IMR-90 (cell line): ENCODE measurements around the gene ZNF223. TPM values are rescaled to one million over a fixed set of nuclear protein-coding genes. Genes with fewer than 3 reads are reported as not detected.

Experiments
- ATAC-seq: fragments of 200-7000 bp; cut with Tn5 transposase; 2 replicates; pipeline ENCODE4 v1.9.1; 2020; ENCODE audit warnings: low read depth, mild to moderate bottlenecking, moderate library complexity
- BruUV-seq: library from RNA; stranded (reverse); fragments of 400-500 nt; replicated peaks from 2 replicates; lab custom pipeline; 2021; lab: Mats Ljungman, UMichigan
- CTCF ChIA-PET: fragments of 300-600 bp; formaldehyde crosslinking; extraction: SDS; loops from one replicate; lab custom pipeline; 2021; ENCODE audit warnings: antibody characterized with exemption; lab: Yijun Ruan, JAX
- POLR2A ChIA-PET: fragments of 300-600 bp; sonication (Branson Sonifier 250); formaldehyde crosslinking; loops from one replicate; lab custom pipeline; 2022; ENCODE audit warnings: antibody characterized with exemption; ENCODE audit not compliant: unreplicated experiment; lab: Charles Lee
- DNase-seq: peaks from one replicate; pipeline ENCODE4 v3.0.0; 2013
- H2AFZ ChIP-seq: replicated peaks from 2 replicates; pipeline ENCODE3; 2013; ENCODE audit warnings: low read length, mild to moderate bottlenecking; ENCODE audit not compliant: poor library complexity
- H2AK5ac ChIP-seq: 2 replicates; pipeline ENCODE4 v1.6.1; 2013; ENCODE audit warnings: low read depth, low read length, inconsistent platforms
- H2AK9ac ChIP-seq: replicated peaks from 2 replicates; pipeline ENCODE3; 2013; ENCODE audit warnings: mild to moderate bottlenecking, low read depth, low read length, moderate library complexity; ENCODE audit not compliant: poor library complexity
- H2BK120ac ChIP-seq: 2 replicates; pipeline ENCODE4 v1.6.1; 2013; ENCODE audit warnings: low read depth, low read length, inconsistent platforms
- H2BK15ac ChIP-seq: 3 replicates; pipeline ENCODE4 v1.6.1; 2013; ENCODE audit warnings: low read depth, low read length, inconsistent platforms
- H2BK20ac ChIP-seq: 2 replicates; pipeline ENCODE4 v1.6.1; 2013; ENCODE audit warnings: low read depth, mild to moderate bottlenecking, inconsistent platforms, low read length, moderate library complexity
- H2BK5ac ChIP-seq: 2 replicates; pipeline ENCODE4 v1.6.1; 2013; ENCODE audit warnings: mild to moderate bottlenecking, low read depth, low read length, inconsistent platforms; ENCODE audit not compliant: poor library complexity, severe bottlenecking
- H3K14ac ChIP-seq: replicated peaks from 2 replicates; pipeline ENCODE4 v1.6.1; 2013; ENCODE audit warnings: low read depth, low read length, inconsistent platforms
- H3K18ac ChIP-seq: 2 replicates; pipeline ENCODE4 v1.6.1; 2013; ENCODE audit warnings: low read depth, low read length, control low read depth
- H3K23ac ChIP-seq: 2 replicates; pipeline ENCODE4 v1.6.1; 2013; ENCODE audit warnings: low read depth, low read length, inconsistent platforms
- H3K27ac ChIP-seq: 2 replicates; pipeline ENCODE4 v1.5.1; 2013; ENCODE audit warnings: mild to moderate bottlenecking, control low read depth, low read length; ENCODE audit not compliant: insufficient read depth
- H3K27me3 ChIP-seq: 2 replicates; pipeline ENCODE4 v1.6.1; 2013; ENCODE audit warnings: low read length; ENCODE audit not compliant: control insufficient read depth, insufficient read depth
- H3K36me3 ChIP-seq: 2 replicates; pipeline ENCODE4 v1.6.1; 2013; ENCODE audit warnings: low read length, mixed read lengths; ENCODE audit not compliant: control insufficient read depth, insufficient read depth
- H3K4ac ChIP-seq: 2 replicates; pipeline ENCODE4 v1.6.1; 2013; ENCODE audit warnings: low read depth, low read length, inconsistent platforms
- H3K4me1 ChIP-seq: 2 replicates; pipeline ENCODE4 v1.6.1; 2013; ENCODE audit warnings: low read length, mixed read lengths; ENCODE audit not compliant: control insufficient read depth, insufficient read depth
- H3K4me2 ChIP-seq: 2 replicates; pipeline ENCODE4 v1.6.1; 2013; ENCODE audit warnings: low read depth, mild to moderate bottlenecking, control low read depth, low read length, moderate library complexity
- H3K4me3 ChIP-seq: 2 replicates; pipeline ENCODE4 v1.5.1; 2013; ENCODE audit warnings: low read depth, mild to moderate bottlenecking, control low read depth, low read length, moderate library complexity; ENCODE audit not compliant: insufficient read depth
- H3K56ac ChIP-seq: 2 replicates; pipeline ENCODE4 v1.6.1; 2013; ENCODE audit warnings: low read length, inconsistent platforms; ENCODE audit not compliant: insufficient read depth; ENCODE audit errors: extremely low read depth
- H3K79me1 ChIP-seq, 2 experiments: 2 replicates each; pipeline ENCODE4 v1.6.1; 2013; ENCODE audit warnings: low read length in 2 of 2, inconsistent platforms in 1 of 2, low read depth in 1 of 2
- H3K9ac ChIP-seq: 2 replicates; pipeline ENCODE4 v1.6.1; 2013; ENCODE audit warnings: low read depth, low read length, control low read depth
- H3K9me1 ChIP-seq: 2 replicates; pipeline ENCODE4 v1.6.1; 2013; ENCODE audit warnings: low read length, inconsistent platforms; ENCODE audit not compliant: insufficient read depth
- H3K9me3 ChIP-seq: 2 replicates; pipeline ENCODE4 v1.6.1; 2013; ENCODE audit warnings: low read length; ENCODE audit not compliant: control insufficient read depth, insufficient read depth
- H4K20me1 ChIP-seq: 2 replicates; pipeline ENCODE4 v1.6.1; 2013; ENCODE audit warnings: low read length, inconsistent platforms; ENCODE audit not compliant: insufficient read depth
- H4K5ac ChIP-seq: 2 replicates; pipeline ENCODE4 v1.6.1; 2013; ENCODE audit warnings: mild to moderate bottlenecking, low read depth, low read length, control low read depth
- H4K8ac ChIP-seq, 2 experiments: 2 replicates each; pipeline ENCODE4 v1.6.1; 2013; ENCODE audit warnings: low read depth in 2 of 2, low read length in 2 of 2, control low read depth in 1 of 2, inconsistent platforms in 1 of 2
- H4K91ac ChIP-seq: 2 replicates; pipeline ENCODE4 v1.6.1; 2013; ENCODE audit warnings: low read depth, low read length, inconsistent platforms; ENCODE audit not compliant: insufficient read depth
- MAFK ChIP-seq: IDR thresholded peaks from 2 replicates; pipeline ENCODE4 v1.6.1; 2012; ENCODE audit warnings: low read depth, low read length, improper control_type of control experiment
- dilution Hi-C: fragments of 300-500 bp; cut with HindIII; formaldehyde crosslinking; loops from one replicate; pipeline ENCODE4 v1.14.3; 2018; ENCODE audit warnings: low sequenced_read_pairs; ENCODE audit not compliant: unreplicated experiment
- in situ Hi-C: fragments of 300-500 bp; cut with MboI; formaldehyde crosslinking; loops from 3 replicates; pipeline ENCODE4 v1.14.3; 2019; ENCODE audit warnings: low sequenced_read_pairs, inconsistent platforms, mixed read lengths
- intact Hi-C: fragments of 100-400 bp; cut with micrococcal nuclease; formaldehyde crosslinking; loops from 2 replicates; pipeline ENCODE4 v1.10.0; 2022
- polyA plus RNA-seq, 3 experiments: library from polyadenylated mRNA; depleted of rRNA; stranded (reverse); fragments of >200 nt; gene quantifications; 2 replicates each; pipeline ENCODE4 v1.2.3, GENCODE V29; 2012; ENCODE audit warnings: low replicate concordance in 1 of 3
- total RNA-seq: library from RNA; depleted of rRNA; stranded (reverse); fragments of >200 nt; gene quantifications from 2 replicates; pipeline ENCODE4 v1.2.3, GENCODE V29; 2012

Gene ZNF223
- total and polyA plus RNA-seq, 2 of the 4 experiments (the other 2 are of a cell fraction) = 2.3 to 16.5 TPM

DNA sequence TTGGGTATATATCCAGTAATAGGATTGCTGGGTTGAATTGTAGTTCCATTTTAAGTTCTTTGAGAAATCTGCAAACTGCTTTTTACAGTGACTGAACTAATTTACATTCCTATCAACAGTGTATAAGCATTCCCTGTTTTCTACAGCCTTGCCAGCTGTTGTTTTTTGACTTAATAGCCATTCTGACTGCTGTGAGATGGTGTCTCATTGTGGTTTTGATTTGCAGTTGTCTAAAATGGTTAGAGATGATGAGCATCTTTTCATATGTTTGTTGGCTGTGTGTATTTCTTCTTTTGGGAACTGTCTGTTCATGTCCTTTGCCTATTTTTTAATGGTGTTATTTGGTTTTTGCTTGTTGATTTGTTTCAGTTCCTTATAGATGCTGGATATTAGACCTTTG is 30.6 kb upstream of the ZNF223 start:
- Histone ChIP-seq H3K4me3 (no peak overlapping the region), H3K27me3 (no peaks in the 10 kb centered on the region), H2BK120ac (no peak overlapping the region), H3K4me1 (no peaks in the 10 kb centered on the region; the same call in 1 of the 2 replicates), H2BK20ac (no peak overlapping the region), H3K23ac (no peak overlapping the region), H4K91ac (no peak overlapping the region), H4K20me1 (no peaks in the 10 kb centered on the region), H3K9me3 (no peaks in the 10 kb centered on the region), H2AK9ac (no peak overlapping the region), H2BK15ac (no peak overlapping the region), H2AFZ (no peak overlapping the region), H3K14ac (no peak overlapping the region), H3K4ac (no peak overlapping the region), H3K9me1 (peaks cover 8% of the 10 kb centered on the region; the same call in 1 of the 2 replicates), H3K27ac (no peak overlapping the region), H3K36me3 (no peaks in the 10 kb centered on the region), H4K8ac (no peak overlapping the region), H2AK5ac (no peak overlapping the region), H3K4me2 (no peak overlapping the region), H3K79me1 (peaks cover 4 to 15% of the 10 kb centered on the region in 2 experiments), H4K5ac (no peak overlapping the region), H3K56ac (no peak overlapping the region), H3K9ac (no peak overlapping the region), H3K18ac (no peak overlapping the region), H2BK5ac (no peak overlapping the region)
- in situ Hi-C loops (no loop called here), dilution Hi-C loops (no loop called here), intact Hi-C loops (no loop called here)
- DNase-seq (no peak), ATAC-seq (no peak)
- POLR2A ChIA-PET = no interaction called here
- no TSS peak for BruUV-seq
- TF ChIP-seq MAFK = no peak
- CTCF ChIA-PET = no interaction called here
